Measurements from ENCODE around the gene TNIP1.

Gene TNIP1

GRCh38 chr5:151080613-151081430 lies at the start of gene TNIP1:
Gene TNIP1, minus strand, starts transcription at chr5:151081034. Its CDS starts 15,939 bp downstream, at chr5:151065095.
- DNase-seq = peak; percentile 49

GRCh38 chr5:151130235-151130921 lies 49.5 kb upstream of the TNIP1 start:
- no peak for DNase-seq

DNA sequence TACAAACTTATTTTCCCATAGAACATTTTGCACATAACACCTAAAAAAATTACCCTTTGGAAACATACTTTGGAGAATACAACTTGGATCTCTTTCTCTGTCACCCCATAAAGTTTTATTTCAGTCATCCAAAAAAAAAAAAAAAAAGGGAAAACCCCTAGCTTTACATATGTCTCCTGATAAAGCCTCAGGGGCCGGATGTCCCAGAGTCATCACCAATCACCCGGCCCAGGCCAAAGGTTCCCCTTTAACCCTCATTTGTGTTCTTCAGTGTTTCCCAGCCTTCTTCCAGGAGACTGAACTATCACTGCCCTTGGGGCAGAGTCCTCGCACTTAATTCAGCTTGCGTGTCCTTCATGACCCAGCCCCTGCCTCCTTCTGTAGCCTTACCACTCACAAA lies 48.0 kb upstream of the TNIP1 start:
- no peak for DNase-seq

- DNase-seq = no peak
Observed at GRCh38 chr5:151127926-151128325, 47.1 kb upstream of the TNIP1 start.

DNA sequence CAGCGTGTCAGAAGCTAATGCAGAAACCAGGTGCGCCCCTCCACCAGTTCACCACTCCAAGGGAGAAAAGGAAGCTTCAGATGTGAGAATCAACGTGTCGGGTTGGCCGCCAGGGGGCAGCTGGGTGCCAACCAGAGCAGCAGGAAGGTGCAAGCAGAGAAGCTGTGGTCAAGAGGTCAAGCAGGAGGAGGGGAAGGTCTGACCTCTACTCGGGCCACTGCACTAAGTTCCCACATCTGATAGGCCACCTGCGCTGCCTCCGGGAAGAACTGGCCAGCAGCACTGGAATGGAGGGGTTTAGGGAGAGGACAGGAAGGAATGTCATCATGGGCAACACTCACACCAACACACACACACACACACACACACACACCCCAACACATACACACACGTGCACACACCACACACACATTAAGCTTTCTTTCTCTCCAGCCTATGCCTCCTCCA lies 45.4 kb upstream of the TNIP1 start:
- no peak for DNase-seq

DNA sequence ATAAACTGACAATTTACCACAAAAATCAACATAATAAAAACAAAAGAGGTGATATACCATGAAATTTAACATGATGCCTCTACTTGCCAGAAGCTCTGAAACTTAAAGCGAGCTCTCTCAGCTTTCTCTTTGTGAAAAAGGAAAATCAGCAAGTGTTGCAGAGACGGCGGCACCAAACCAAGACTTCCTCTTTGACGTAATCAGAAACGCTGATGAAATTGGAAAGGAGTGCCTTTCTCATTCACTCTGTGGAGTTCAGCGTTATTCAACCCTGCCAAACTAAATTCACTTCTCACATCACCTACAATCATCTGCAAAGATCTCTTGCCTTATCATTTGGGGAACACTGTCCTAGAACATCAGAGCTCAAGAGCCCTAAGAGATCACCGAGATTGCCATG lies 44.6 kb upstream of the TNIP1 start:
- DNase-seq = no peak

- DNase-seq = no peak
Observed at GRCh38 chr5:151123897-151124751, 43.3 kb upstream of the TNIP1 start.

DNA sequence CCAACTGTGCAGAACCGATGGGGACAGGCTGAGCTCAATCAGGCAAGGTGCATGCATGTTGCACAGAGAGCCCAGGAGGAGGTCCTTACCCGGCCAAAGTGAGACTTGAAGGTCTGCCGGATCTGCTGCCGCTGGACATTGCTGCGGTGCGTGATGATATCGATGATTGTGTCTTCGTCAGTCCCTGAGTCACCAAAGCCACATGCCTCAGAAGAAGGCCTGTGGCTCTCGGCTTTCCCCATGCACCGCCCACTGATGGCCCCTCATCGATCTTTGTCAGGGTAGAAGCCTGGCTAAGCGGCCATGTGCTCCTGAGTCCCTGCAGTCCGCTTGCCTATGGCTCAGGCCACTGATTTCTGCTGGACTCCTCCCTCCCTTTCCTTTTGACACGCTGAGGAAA lies 42.0 kb upstream of the TNIP1 start:
- DNase-seq = no peak

GRCh38 chr5:151121665-151122064 lies 40.8 kb upstream of the TNIP1 start:
- no peak for DNase-seq

DNA sequence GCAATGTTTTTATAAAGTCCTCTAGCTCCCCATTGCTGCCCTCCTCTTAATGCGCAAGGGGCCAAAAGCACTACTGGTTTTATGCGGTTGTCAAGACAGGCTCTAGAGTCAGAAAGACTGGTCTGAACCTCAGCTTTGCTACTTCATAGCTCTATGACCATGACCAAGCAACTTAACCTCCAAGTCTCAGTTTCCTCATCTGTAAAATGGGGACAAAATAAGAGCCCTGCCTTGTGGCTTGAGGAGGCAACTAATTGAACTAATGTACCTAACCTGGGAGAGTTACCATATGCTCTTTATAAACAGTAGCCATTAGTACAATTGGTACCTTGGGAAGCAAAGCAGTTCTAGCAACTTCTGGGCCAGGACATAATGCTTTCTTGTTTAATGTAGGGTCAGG lies 40.3 kb upstream of the TNIP1 start:
- no peak for DNase-seq

- no peak for DNase-seq
Observed at GRCh38 chr5:151118913-151119575, 38.2 kb upstream of the TNIP1 start.

- DNase-seq = peak; percentile 14
Observed at GRCh38 chr5:151115272-151115905, 34.6 kb upstream of the TNIP1 start.

DNA sequence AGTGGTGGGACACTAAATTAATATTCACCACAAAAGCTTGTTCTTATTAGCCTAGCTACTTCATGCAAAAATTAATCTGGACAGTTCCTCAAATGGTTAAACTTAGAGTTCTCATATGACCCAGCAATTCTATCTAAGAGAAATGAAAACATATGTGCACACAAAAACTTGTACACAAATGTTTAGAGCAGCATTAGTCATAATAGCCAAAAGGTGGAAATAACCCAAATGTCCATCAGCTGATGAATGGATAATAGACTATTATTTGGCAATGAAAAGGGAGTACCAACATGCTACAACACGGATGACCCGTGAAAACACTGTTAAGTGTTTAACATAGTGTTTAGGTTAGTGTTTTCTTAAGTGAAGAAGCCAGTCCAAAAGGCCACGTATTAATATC lies 32.8 kb upstream of the TNIP1 start:
- no peak for DNase-seq

- peak; percentile 68 for DNase-seq
Observed at GRCh38 chr5:151110992-151111391, 30.2 kb upstream of the TNIP1 start.

GRCh38 chr5:151110122-151110681 lies 29.4 kb upstream of the TNIP1 start:
- no peak for DNase-seq

- no peak for DNase-seq
Observed at GRCh38 chr5:151108566-151108965, 27.7 kb upstream of the TNIP1 start.

GRCh38 chr5:151107738-151108520 lies 27.1 kb upstream of the TNIP1 start:
- DNase-seq = no peak

DNA sequence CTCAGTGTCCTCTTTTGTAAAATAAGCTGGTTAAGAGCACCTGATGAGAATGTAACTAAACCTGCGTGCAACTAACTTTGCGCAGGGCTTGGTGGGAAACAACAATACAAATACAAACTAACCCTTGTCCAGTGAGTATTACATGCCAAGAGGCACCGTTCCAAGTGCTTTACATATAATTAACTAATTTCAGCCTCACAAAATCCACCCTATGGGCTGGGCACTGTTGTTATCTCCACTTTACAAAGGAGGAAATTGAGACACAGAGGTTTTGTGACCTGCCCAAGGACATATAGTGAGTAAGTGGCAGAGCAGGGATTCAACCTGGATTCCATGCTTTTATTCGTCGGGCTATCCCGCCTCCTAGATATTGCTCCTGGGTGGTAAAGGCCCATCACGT lies 26.2 kb upstream of the TNIP1 start:
- peak; percentile 36 for DNase-seq

DNA sequence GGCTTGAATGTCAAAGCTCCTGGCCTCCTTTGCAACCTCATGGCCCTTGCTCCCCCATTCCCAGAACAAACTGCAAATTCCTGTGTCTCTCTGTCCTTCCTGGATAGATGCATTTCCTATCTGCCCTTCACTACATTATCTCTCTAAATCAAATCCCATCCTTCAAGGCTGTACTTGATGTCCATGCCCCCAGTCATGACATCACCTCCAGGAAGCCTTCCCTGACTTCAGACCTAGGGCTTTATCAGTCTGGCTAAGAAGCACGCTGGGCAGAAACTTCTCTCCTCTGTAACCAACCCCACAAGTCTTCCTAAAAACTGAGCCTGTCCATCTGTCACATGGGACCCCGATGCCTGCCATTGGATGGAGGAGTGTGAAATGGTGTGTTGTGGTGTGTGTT lies 25.7 kb upstream of the TNIP1 start:
- DNase-seq = no peak

DNA sequence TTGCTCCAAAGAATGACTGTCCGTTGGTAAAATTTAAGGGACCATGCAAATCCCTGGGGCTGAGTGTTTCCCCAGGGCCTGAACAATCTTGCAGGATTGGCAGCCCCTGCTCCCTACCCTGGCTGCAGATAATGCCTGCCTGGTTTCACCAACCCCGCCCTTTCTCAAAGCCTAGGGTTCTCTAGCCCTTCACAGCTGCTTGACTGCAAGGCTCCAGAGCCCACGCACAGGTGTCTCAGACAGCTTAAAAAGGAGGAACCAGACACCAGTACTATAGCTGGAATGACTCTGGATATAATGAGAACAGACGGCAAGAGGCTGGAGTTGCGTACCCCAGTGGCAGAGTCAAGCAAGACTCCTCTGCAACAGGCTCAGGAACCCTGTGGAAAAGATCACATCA lies 25.2 kb upstream of the TNIP1 start:
- no peak for DNase-seq

- no peak for DNase-seq
Observed at GRCh38 chr5:151105561-151105960, 24.7 kb upstream of the TNIP1 start.

Data from NCI-H1048 (cell line).